Measurements from ENCODE around the gene OSCAR.

The OSCAR gene

DNA sequence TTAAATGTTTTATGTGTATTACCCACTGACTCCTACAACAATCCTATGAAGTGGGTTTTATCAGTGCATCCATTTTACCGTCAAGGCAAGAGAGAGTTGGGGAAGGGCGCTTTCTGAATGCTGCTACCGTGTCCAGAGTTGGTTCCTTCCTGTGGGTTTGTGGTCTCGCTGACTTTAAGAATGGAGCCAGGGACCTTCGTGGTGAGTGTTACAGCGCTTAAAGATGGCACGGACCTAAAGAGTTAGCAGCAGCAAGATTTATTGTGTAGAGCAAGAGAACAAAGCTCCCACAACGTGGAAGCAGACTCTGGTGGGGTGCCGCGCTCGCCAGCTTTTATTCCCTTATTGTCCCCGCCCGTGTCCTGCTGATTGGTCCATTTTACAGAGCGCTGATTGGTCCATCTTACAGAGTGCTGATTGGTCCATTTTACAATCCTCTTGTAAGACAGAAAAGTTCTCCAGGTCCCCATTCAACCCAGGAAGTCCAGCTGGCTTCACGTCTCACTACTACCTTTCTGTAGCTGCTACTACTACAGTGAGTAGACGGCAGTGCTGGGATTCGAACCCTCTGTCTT, 6.1 kb downstream of the OSCAR start:
- no peak for DNase-seq (ENCODE audit: low spot score)

DNA sequence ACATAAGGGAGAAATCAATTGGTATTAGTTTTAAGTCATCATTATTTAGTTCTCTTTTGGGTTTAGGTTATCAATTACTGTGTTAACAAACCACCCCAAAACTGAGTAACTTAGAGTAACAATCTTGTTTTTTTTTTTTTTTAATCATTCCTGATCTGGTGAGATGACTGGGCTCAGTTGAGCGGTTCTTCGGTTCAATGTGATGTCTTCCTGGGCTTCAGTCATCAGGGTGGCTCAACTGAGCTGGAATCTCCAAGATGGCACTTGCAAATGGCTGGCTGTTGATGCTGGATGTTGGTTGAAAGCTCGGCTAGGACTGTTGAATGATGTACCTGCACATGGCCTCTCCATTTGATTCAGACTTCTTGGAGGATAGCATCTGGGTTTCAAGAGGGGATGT, 16.2 kb downstream of the OSCAR start:
- no peak for DNase-seq (ENCODE audit: low spot score)

DNA sequence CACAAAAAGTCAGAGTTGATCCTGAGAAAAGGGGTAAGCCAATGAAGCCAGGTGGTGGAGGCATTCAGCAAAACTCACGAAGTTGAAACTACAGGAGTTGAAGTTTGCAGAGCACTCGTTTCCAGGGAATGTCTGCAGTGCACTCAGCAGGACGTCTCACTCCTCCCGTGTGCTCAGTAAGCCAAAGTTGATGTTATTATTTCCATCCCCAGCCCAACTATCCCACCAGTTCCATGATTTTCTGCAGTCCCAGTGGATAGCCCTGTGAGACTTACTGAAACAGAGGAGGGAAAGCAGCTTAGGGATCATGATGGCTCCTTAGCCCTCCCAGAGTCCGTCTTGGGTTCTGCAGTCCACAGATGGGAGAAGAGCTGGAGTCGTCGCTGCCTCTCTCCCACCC, 19.6 kb downstream of the OSCAR start, which contains the start of gene TARM1:
TSS of gene TARM1 (minus strand) at position 334 of the 400 bp plus-strand sequence. CDS start at position 309, 25 bp downstream.
- no peak for DNase-seq (ENCODE audit: low spot score)

DNA sequence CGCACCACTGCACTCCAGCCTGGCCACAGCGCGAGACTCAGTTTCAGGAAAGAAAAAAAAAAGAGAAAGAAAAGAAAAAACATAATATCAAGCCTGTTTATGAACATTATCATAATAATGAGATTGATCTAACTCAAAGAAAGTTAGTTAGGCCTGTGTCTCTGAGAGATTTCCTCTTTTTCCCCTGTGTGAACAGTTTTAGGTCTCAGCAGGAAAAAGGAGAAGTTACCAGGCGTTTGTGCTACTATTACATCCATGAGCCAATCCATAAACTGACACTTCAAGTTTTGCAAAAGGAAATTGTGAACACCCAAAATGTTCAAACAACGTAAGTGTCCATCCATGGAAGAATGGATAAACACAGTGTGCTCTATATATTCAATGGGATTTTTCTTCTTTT, 23.3 kb downstream of the OSCAR start:
- no peak for DNase-seq (ENCODE audit: low spot score)

DNA sequence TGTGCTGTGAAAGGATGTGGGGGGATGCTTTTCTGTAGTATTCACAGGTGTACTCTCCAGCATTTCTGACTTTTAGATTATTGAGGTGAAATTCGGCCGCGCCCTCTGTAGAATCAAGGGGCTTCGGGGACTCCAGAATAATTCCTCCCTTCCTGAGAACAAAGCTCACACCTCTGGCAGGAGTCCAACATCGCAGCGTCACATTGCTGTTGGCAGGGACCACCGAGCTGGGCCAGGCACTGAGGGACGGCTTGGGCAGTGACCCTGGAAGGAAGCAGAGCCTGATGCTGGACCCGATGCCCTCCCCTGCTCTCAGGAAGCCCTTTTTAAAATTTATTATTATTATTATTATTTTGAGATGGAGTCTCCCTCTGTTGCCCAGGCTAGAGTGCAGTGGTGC, 25.8 kb downstream of the OSCAR start:
- DNase-seq (ENCODE audit: low spot score): no peak

DNA sequence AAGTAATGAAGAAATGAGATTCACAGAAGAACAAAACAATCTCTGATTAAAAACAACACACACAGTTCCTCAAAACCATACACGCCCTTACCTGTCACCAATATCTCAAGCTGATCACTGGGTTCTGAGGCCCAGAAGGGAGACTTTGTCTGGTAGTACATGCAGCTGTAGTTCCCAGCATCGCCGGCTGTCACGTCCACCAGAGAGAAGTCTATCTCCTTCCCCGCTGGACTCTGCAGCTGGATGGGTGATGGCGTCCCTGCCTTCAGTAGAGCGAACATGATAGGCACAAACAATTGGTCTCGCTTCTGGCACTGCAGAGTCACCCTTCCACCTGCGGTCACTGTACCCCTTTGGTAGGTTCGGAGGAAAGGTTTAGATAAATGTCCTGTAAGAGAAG, 26.8 kb downstream of the OSCAR start:
- DNase-seq (ENCODE audit: low spot score): no peak

DNA sequence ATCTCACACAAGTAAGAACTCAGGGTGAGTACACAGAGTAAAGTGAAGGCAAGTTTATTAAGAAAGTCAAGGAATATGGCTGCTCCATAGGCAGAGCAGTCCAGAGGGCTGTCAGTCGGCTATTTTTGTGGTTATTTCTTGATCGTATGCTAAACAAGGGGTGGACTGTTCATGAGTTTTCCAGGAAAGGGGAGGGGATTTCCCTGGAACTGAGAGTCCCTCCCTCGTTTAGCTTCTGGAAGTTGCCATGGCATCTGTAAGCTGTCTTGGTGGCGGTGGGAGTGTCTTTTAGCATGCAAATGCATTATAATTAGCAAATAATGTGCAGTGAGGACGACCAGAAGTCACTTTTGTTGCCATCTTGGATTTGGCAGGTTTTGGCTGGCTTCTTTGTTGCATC, 31.1 kb downstream of the OSCAR start:
- no peak for DNase-seq (ENCODE audit: low spot score)

DNA sequence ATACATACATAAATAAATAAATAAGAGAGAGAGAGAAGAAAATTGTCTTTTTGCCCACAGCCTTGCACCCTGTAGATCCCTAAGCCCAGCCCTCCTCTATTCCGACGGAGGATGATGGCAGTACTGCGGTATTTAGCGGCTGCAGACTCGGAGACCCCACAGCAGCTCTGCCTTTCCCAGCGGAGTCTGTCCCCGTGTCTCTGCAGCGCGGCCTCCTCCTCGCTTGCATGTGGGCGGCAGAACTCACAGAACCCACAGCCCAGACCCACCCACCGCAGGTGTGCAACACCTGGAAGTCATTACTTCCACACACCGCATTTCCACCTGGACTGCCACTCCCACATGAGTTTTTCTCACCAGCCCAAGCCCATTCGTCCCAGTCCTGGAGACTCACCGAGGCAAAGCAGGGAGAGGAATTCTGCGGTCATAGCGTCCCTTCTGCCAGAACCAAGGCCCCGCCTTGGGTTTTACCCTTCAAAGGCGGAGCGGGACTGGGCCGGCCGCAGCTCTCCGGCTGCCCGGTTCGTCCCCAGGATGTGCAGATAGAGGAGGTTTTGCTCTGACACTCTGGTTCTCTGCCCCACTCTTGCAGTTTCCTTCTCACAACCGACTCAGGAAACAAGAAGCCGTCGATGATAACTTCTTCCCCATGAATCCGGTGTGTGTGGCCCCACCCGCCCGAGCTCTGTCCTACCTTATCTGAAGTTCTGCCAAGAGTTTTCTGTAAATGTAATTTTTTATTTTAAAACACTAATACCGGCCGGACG, 37.1 kb downstream of the OSCAR start, which contains the start of gene VSTM1:
TSS of gene VSTM1 (minus strand) at position 548 of the 767 bp plus-strand sequence. CDS start at position 428, 120 bp downstream.
- no peak for DNase-seq (ENCODE audit: low spot score)

DNA sequence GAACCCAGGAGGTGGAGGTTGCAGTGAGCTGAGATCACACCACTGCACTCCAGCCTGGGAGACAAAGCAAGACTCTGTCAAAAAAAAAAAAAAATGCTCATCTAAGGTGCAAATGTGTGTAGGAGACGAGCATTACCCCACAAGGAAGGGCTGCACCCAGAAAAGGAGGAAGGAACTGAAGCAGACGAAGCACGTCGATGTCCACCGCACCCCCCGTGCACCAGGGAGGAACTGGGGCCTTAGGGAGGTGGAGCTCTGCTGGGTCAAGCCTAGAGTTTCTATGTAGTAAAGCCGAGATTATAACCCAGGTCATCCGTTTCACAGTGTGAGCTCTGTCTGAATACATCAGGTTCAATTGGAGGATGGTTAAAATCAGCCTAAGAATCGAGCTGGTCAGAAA, 38.0 kb downstream of the OSCAR start:
- no peak for DNase-seq (ENCODE audit: low spot score)

DNA sequence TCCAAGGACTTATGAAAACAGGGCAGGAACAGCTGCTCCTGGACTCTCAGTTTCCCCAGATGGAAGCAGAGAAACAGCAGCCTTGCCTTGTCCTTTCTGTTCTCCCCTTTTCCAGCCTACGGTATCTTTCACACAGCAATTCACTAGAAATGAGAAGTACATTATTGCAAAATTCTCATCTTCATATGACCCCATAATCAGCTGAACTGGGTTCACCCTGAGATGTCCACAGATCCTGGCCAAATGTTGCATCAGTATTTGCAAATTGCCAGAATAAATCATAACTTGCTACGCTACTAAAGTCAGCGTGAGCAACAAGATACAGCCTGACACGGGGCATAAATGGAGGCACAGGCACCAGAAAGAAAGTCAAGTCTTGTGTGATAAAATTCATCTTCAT, 53.0 kb downstream of the OSCAR start:
- no peak for DNase-seq (ENCODE audit: low spot score)

DNA sequence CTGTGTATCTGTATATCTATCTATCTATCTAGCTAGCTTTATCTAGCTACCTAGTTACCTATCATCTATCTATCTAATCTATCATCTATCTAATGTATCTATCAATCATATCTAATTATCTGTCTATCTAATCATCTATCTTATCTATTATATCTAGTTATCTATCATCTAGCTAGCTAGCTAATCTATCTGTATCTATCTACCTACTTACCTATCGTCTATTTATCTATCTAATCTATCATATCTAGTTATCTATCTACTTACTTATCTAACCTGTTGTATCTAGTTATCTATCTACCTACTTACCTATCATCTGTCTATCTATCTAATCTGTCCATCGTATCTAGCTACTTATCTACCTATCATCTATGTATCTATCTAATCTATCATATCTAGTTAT, 54.8 kb downstream of the OSCAR start:
- DNase-seq (ENCODE audit: low spot score): no peak
